Trophoblast cell (in vitro differentiated cells and primary cell): ENCODE data around the gene GABRR2.

Source experiments
- DNase-seq, 2 donors: peaks; one replicate each; pipeline ENCODE4 v3.0.0-alpha.2; 2016
- H2AFZ ChIP-seq: 2 replicates; pipeline ENCODE4 v1.6.1; 2013; ENCODE audit warnings: low read length, moderate library complexity, mild to moderate bottlenecking; ENCODE audit not compliant: insufficient read depth, poor library complexity
- H2AK5ac ChIP-seq: 2 replicates; pipeline ENCODE4 v1.6.1; 2013; ENCODE audit warnings: mild to moderate bottlenecking, low read length
- H2BK120ac ChIP-seq: 2 replicates; pipeline ENCODE4 v1.6.1; 2013; ENCODE audit warnings: low read length, mild to moderate bottlenecking, moderate library complexity; ENCODE audit not compliant: insufficient read depth, poor library complexity
- H2BK12ac ChIP-seq: 2 replicates; pipeline ENCODE4 v1.6.1; 2013; ENCODE audit warnings: mild to moderate bottlenecking, low read length, moderate library complexity
- H2BK5ac ChIP-seq: 2 replicates; pipeline ENCODE4 v1.6.1; 2013; ENCODE audit warnings: low read length, low read depth, moderate library complexity, mild to moderate bottlenecking; ENCODE audit not compliant: poor library complexity
- H3K14ac ChIP-seq: 2 replicates; pipeline ENCODE4 v1.6.1; 2013; ENCODE audit warnings: mild to moderate bottlenecking, low read length
- H3K18ac ChIP-seq: 2 replicates; pipeline ENCODE4 v1.6.1; 2013; ENCODE audit warnings: mild to moderate bottlenecking, low read length
- H3K23ac ChIP-seq: 2 replicates; pipeline ENCODE4 v1.6.1; 2013; ENCODE audit warnings: low read length
- H3K27ac ChIP-seq: 2 replicates; pipeline ENCODE4 v1.5.1; 2013; ENCODE audit warnings: low read depth, mild to moderate bottlenecking, inconsistent platforms, low read length, moderate library complexity
- H3K27me3 ChIP-seq: 2 replicates; pipeline ENCODE4 v1.6.1; 2013; ENCODE audit warnings: inconsistent platforms, mild to moderate bottlenecking, low read length, moderate library complexity; ENCODE audit not compliant: insufficient read depth
- H3K36me3 ChIP-seq, 2 experiments: 1 replicate in 1 of 2; 2 replicates in 1 of 2; pipeline ENCODE4 v1.6.1; 2013; ENCODE audit warnings: low read length in 2 of 2, mild to moderate bottlenecking in 2 of 2, moderate library complexity in 1 of 2; ENCODE audit not compliant: insufficient read depth in 2 of 2, control insufficient read depth in 1 of 2
- H3K4ac ChIP-seq: 2 replicates; pipeline ENCODE4 v1.6.1; 2013; ENCODE audit warnings: low read depth, mild to moderate bottlenecking, low read length, moderate library complexity
- H3K4me1 ChIP-seq, 2 experiments: 1 replicate in 1 of 2; 2 replicates in 1 of 2; pipeline ENCODE4 v1.6.1; 2013; ENCODE audit warnings: low read length in 2 of 2, mild to moderate bottlenecking in 2 of 2, moderate library complexity in 1 of 2; ENCODE audit not compliant: insufficient read depth in 2 of 2, control insufficient read depth in 1 of 2
- H3K4me2 ChIP-seq: 2 replicates; pipeline ENCODE4 v1.6.1; 2013; ENCODE audit warnings: inconsistent platforms, mild to moderate bottlenecking, low read length, moderate library complexity
- H3K4me3 ChIP-seq: 2 replicates; pipeline ENCODE4 v1.5.1; 2013; ENCODE audit warnings: mild to moderate bottlenecking, low read depth, low read length, inconsistent platforms
- H3K79me1 ChIP-seq: one replicate; pipeline ENCODE4 v1.6.1; 2013; ENCODE audit warnings: low read length
- H3K79me2 ChIP-seq: 2 replicates; pipeline ENCODE4 v1.6.1; 2013; ENCODE audit warnings: low read length, mild to moderate bottlenecking; ENCODE audit not compliant: control insufficient read depth, insufficient read depth, poor library complexity
- H3K9ac ChIP-seq: 2 replicates; pipeline ENCODE4 v1.6.1; 2013; ENCODE audit warnings: mild to moderate bottlenecking, low read length
- H3K9me3 ChIP-seq: 2 replicates; pipeline ENCODE4 v1.6.1; 2013; ENCODE audit warnings: low read depth, mild to moderate bottlenecking, control low read depth, inconsistent platforms, low read length; ENCODE audit not compliant: insufficient read depth
- H4K12ac ChIP-seq: 2 replicates; pipeline ENCODE4 v1.6.1; 2013; ENCODE audit warnings: low read depth, mild to moderate bottlenecking, low read length, moderate library complexity
- H4K8ac ChIP-seq: 2 replicates; pipeline ENCODE4 v1.6.1; 2013; ENCODE audit warnings: low read depth, mild to moderate bottlenecking, low read length, moderate library complexity
- H4K91ac ChIP-seq: one replicate; pipeline ENCODE4 v1.6.1; 2013; ENCODE audit warnings: low read depth, mild to moderate bottlenecking, low read length, moderate library complexity
- WGBS: extraction: QIAGEN DNeasy Blood & Tissue Kit; methylation state at CpG from one replicate; pipeline ENCODE4 v1.1.7; 2013; ENCODE audit warnings: missing lambda C conversion rate; ENCODE audit not compliant: insufficient read length, insufficient coverage; ENCODE audit errors: extremely low coverage; 5-methylcytosine and 5-hydroxymethylcytosine counted together

GABRR2 gene

GRCh38 chr6:89208551-89208950, 106.5 kb downstream of the GABRR2 start:
- H2AFZ ChIP-seq, result no peak overlapping the region
- no peaks in the 10 kb centered on the region for H3K79me2 ChIP-seq
- no peak overlapping the region for H3K4me2 ChIP-seq
- no peak overlapping the region for H4K8ac ChIP-seq
- no peaks in the 10 kb centered on the region for H3K79me1 ChIP-seq
- H4K12ac ChIP-seq, result no peak overlapping the region
- H3K4me1 ChIP-seq, result no peaks in the 10 kb centered on the region
- H3K4me3 ChIP-seq, result no peak overlapping the region
- no peak overlapping the region for H2AK5ac ChIP-seq
- H2BK5ac ChIP-seq, result no peak overlapping the region
- no peaks in the 10 kb centered on the region for H3K36me3 ChIP-seq
- DNase-seq, result no peak
- no peak overlapping the region for H3K23ac ChIP-seq
- no peak overlapping the region for H3K18ac ChIP-seq
- WGBS, result no CpG with 5 or more reads among the region's 4 CpGs
- no peak overlapping the region for H3K4ac ChIP-seq
- H3K27me3 ChIP-seq, result no peaks in the 10 kb centered on the region
- H3K27ac ChIP-seq, result no peak overlapping the region
- H2BK120ac ChIP-seq, result no peak overlapping the region
- no peaks in the 10 kb centered on the region for H3K9me3 ChIP-seq
- H3K9ac ChIP-seq, result no peak overlapping the region
- no peak overlapping the region for H2BK12ac ChIP-seq
- no peak overlapping the region for H3K14ac ChIP-seq
- H4K91ac ChIP-seq, result no peak overlapping the region
